Daoy (cell line): ENCODE results near the gene RBFOX1. TPM values are rescaled to one million over a fixed set of nuclear protein-coding genes. Genes with fewer than 3 reads are reported as not detected.

Source experiments
- DNase-seq: peaks from one replicate; pipeline ENCODE4 v3.0.0-alpha.2; 2015; ENCODE audit warnings: low read depth
- total RNA-seq: library from RNA; depleted of rRNA; stranded (reverse); fragments of >200 nt; shearing (Covaris generic); gene quantifications from 2 replicates; pipeline ENCODE4 v1.2.3, GENCODE V29; 2014

RBFOX1 gene
- total RNA-seq, 1 experiment from 2014 or later: not detected

DNA sequence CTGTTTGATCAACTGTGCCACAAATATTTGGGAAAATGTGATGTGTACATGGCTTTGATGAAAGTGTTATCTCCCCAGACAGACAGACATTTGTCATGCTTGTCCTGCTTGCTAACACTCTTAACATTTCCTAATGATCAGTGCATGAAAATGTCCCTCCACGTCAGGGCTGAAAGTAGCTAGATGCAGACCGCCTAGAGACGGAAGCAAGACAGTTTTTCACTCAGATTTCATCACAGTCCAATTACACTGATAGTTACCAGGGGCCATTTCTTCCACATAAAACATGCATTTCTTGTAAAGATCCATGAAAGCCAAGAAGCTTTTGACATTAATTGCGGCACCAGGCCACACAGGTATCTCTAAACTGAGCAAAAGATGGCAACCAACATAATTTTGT lies 347.7 kb downstream of the RBFOX1 start:
- no peak for DNase-seq

DNA sequence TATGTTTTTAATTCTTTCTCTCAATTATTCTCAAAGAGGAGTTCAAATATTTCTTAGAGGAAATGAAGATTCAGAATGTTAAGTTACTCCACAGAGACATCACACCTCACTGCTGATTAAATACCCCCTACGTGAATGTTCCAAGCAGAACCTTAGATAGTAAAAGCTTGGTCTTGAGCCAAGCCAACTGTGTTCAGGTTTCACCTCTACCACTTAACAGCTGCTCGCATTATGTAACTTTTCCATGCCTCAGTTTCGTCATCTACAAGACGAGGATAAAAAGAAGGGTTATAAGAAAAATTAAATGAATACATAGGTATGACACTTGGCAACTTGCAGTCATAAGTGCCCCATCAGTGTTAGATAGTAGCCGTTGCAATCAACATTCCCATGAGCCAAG lies 356.2 kb downstream of the RBFOX1 start:
- no peak for DNase-seq

DNA sequence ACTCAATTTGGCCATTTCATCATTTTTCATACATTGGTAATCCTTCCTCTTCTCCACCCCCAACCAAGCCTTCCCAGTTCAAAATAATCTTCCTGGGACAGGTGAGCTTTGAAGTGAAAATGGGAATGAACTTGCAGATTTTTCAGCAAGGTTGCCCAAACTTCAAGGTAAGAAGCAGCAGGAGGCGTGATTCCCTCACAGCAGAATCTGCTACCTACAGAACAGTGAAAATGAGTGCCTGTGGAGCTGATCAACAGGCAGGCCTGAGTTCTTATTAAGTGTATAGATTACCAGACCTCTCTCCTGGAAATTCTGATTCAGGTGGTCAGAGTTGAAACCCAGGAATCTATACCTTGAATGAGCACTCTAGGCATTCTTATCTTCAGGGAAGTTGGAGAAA lies 356.6 kb downstream of the RBFOX1 start:
- no peak for DNase-seq

DNA sequence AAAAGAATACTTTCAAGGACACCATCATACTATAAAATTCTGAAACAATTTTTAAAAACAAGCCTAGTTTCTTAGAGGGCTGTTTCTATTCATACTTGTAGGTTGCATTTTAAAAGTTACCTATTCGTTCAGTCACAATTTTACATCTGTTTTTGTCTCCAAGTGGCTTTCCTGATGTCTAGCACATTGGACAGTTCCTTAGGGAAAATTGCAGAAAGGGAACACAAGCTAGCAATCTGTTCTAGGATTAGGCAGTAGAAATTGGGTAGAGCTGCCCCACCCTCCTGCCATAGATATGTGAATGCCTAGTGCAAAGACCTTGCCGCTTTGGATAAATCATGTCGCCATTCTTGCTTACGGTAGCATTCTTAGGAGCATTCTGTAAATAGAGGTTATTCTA lies 358.9 kb downstream of the RBFOX1 start:
- no peak for DNase-seq

DNA sequence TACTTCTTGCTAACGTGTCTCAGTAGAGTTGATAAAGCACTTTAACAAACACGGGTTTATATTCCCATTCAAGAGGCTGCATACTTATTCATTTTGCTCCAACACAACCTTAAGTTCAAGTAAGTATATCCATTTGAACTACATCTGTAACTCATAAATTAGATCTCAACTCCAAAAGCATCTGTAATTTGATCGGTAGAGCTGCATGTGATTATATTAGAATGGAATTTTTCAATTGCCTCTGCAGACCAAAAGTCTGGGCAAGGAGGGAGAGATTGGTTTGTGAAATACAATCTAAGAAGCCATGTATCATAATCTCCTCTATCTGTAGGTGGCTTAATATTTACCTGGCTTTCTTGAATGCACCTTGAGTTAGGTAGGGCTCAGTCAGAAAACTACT lies 371.0 kb downstream of the RBFOX1 start:
- DNase-seq: no peak

DNA sequence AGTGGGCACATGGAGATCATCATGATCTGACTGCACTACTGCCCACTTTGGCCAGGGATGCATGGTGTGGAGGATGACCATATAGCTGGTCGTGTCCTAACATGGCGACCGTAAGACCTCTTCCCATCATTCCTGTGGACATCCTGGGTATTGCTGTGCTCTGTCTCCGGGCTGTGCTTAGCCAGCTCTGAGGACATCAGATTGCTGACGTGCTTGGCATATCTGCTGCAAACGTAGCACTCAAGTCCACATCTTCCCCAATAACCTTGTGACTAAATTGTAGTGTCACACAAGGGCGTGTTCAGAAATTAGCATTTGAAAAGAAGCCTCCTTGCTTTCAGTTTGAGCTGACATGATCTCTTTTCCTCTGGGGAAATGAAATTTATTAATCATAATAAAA lies 373.2 kb downstream of the RBFOX1 start:
- no peak for DNase-seq

DNA sequence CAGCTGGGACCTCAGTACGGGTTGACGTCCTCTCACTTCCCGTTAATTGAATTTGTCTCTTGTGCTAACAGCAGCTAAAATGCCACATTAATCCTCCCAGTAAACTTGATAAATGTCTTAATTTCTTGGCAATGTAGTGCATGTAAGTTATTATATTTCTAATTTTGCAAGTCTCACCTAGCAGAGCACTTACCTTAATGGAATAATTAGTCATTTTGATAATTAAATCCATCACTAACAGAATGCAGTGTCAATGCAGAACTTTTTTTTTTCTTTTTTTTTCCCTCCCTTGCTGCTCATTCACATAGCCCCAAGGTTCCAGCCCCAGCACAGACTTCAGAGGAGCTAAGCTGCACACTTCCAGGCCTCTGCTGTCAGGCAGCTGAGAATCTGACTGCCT lies 376.5 kb downstream of the RBFOX1 start:
- DNase-seq: no peak

DNA sequence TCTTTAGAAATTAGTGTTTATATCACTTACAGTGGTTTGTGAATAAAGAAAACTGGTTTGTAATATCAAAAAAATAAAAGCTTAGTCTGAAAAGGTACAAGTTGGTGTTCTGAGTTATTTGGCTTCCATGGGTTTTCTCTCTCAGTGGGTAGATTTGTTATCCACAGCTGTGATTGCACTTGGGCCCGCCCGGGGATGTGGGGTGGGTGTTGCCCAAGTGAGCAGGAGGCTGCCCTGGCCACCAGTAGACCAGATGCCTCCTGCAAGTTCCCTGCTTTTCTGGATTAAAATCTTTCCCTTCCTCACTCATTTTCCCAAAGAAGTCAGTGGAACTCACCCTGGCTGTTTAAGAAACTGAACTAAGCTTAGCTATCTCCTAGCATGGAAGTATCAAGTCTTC lies 380.6 kb downstream of the RBFOX1 start:
- no peak for DNase-seq

DNA sequence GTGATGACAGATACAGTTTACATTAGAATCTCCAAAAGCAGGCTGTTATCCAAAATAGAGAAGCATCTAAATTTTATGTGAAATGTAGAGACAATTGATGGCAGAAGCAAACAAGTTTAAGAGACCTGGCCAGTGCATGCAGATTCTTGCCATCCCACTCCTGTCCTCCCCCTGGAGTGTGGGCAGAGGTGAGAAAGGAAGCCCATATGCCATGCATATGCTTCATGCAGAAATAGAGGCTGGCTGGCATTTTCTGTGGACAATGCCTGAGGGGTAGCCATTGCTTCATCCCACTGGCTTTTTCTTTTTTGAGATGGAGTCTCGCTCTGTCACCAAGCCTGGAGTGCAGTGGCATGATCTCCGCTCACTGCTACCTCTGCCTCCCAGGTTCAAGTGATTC lies 382.1 kb downstream of the RBFOX1 start:
- DNase-seq: no peak

DNA sequence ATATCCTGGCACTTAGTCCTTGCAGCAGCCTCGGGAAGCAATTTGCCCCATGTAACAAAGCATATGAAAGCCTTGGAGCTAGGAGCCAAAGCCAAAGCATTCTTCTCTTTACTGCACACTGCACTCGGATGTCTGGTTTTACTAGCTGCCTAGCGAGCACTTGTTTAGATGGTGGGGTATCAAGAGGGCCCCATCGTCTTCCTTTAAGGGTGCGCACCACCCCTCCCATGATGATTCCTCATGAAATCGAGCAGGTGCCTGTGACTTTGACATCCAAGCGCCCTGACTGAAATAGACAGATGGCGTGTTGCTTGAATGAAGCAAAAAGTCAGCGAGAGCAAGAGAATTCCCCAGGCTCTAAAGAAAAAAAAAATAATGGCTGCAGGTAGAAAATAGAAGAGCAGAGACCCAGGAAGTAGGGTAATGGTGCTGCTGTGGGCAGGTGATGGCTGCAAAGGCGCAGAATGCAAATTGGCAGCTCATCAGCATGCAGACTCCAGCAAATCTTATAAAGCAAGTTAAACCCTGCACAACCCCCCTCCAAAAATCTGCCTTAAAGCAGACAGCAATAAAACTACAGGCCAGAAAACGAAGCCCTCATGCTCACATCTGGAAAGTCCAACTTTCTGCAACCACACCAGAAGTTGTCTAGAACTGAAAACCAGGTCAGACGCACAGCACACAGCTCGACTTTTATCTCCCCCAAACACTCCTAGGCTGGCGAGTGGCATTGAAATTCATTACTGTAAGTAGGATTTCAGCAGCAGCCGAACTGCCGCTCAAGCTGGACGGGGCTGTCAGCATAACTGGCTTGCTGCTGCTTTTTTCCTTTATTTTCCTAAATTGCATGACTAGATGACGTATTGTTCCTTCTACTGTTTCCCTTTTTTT lies 384.3 kb downstream of the RBFOX1 start:
- no peak for DNase-seq

DNA sequence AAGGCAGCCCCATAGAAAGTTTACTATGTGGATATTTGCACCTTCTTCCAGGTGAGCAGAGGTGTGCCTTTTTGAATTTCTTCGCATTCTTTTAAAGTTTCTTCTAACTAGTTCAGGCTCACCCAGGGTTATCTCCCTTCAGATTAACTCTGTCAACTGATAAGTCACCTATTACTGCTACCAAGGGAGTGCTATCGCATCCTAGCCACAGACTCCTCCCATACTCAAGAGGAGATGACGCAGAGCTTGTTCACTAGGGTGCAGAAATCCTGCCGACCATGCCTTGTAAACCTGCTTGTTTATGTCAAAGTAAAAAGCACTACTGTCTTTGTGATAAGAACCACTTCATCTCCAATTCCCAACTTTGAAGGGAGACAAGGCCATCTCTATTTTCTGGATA lies 390.1 kb downstream of the RBFOX1 start:
- peak; percentile 5 for DNase-seq

DNA sequence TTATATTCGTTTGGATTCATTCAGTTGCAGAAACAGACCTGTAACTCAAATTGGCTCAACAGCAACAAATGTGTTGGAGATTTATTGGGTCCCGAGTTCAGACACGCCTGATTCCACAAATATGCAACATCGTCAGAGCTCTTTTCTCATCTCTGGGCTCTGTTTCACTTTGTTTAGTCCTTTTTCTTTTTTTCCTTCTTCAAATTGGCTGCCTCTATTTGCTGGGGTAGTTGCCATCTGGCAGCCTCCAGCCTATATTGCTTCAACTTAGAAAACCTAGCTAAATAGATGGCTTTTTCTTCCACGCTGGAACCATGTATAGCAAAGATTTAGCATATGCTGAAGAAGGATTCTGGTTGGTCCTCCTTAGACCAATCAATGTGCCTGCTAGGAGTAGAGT lies 398.5 kb downstream of the RBFOX1 start:
- no peak for DNase-seq

DNA sequence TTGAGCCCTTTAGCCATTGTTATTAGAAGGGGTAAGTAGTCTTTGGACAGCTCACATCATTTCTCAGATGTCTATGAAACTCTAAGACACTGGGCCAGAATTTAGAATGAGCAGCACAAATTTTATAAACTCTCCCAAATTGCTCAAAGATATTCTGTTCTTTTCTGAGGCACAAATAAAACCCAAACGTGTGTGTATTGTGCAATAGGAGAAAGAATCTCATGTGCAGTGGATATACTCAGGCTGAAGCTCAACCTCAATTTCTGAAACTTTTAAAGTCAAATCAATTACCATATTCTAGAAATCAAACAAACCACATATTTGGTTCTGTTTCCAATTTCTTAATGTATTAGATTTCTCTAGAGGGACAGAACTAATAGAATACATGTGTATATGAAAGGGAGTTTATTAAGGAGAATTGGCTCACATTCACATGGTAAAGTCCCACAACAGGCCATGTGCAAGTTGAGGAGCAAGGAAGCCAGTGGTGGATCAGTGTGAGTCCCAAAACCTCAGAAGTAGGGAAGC lies 403.6 kb downstream of the RBFOX1 start:
- DNase-seq: no peak

DNA sequence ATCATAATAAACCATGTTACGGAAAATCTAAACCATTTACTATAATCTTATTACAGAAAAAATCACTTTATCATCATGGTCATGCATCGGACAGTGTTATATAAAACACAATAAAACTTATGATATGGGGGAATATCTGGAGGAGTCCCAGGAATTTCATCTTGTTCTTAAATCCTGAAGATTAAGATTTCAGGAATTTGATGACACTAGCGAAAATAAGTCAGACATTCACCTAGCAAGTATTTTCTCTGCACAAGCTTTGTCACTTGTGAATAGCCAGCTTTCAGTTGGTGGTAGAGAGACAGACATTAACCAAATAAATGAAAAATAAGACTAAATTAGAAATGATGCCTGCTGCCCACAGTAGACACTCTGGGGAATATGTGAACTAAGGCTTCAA lies 410.0 kb downstream of the RBFOX1 start:
- no peak for DNase-seq

DNA sequence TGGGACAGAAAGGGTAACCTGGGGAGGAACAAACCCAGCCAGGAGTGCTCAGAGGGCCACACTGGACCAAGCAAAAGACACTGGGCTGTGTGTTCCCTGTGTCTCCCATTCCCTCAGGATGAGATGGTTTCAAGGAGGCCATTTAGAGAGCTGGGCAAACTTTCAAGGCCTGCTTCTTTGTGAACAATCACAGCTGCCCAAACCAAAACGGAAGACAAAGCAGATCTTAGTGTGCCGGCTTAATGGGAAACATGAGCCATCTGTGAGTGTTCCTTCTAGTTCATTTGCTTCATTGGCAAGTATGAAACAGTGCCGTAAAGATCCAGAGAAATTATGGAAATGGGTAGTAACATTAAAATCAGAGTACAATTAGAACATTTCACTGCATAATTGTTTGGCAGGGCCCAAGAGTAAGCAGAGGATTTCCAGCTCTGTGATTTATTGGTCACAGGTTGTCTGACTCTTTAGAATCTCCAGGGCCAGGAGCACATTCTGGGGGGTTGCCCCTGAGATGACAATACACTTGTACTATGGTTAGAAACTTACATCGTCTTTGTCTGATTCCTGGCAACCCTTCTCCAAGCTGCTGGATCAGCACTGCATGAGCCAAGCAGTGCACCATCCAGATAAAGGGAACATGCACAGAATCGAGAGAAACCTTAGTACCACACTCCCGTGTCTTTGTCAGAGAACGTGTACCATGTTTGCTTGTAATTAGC lies 412.1 kb downstream of the RBFOX1 start:
- DNase-seq: no peak

DNA sequence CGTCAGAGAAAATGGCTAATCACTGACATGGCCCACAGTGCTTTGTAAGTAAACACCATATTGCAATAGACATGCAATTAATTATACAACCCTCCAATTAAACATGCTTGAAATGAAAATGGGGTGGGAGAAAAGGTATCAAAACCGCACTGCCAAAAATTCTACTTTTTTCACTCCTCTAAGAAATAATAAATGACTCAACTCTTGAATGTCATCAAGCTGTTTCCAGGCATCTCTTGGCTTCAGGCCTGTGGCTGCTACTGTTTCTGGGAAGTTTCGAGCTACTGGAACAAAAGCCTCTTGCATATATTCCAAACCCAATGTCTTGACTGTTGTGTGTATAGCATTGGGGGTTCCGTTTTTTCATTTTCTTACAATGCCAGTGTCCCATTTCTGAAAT lies 412.6 kb downstream of the RBFOX1 start:
- no peak for DNase-seq

DNA sequence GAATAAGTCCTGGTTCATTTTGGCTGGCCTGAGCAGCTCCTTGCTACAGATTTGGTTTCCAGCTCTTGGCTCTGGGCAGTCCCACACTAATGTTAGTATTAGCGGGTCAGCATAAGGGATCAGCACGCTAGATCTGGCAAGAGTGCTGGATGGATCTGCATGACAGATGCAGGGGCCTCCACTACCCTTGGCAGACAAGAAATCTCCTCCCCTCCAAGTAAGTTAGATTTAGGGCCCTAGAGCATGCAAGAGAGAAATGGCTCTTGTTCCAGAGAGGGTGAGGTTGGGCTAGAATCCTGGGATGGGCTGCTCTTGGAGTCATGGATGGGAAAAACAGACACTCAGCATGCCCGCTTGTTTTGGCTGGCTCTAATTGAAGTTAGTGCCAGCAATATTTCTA lies 414.3 kb downstream of the RBFOX1 start:
- no peak for DNase-seq

DNA sequence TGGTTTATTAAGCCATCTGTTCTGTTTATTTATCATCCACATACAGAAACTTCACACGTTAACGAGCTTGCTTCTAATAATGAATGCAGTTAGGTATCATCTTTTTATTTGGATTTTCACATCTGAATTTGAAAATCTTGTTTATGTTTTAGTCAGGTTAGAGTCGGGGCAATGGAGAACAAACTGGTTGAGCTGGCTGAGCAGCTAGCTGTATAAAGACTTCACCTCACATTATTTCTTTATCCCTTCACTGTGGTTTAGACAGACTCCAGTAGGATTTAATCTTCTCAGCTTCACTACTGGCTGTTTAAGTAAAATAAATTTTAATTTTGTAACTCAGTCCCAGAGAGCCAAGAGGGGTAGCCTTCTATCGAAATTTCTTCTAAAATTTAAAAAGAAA lies 415.9 kb downstream of the RBFOX1 start:
- no peak for DNase-seq

DNA sequence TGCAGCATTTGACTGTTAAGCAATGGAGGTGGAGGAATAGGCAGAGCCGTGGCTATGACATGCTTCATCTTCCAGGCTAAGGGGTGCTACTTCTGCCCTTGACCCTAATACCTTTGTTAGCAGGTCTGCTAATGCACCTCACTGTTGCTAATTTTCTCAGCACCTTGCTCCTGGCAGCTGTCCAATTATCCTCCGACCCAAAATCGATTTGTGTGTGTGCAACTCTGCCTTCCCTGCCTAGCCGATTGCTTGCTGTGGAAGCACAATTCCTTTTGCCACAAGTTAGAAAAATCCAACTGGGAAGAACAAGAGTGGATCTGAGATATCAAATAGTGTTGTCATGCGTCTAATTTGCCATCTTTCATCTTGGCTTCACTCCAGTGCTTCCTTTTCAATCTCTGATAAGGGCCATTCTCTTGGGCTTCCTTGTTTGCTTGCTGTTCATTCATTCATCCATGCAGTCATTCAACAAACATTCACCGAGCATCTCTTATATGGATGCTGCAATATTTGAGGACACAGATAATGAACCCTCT lies 422.8 kb downstream of the RBFOX1 start:
- DNase-seq: no peak
